Measurements from ENCODE around the gene PRR36.

GRCh38 chr19:7917267-7918061 lies 43.3 kb upstream of the PRR36 start:
- peak; percentile 55; the same call in 1 of the 2 replicates for TF ChIP-seq CTCF (conservative IDR thresholded peaks at IDR 0.05)
- 0 out of 2 replicates have a peak, but pooled peaks have one; percentile 20 for TF ChIP-seq EZH2 (IDR thresholded peaks at IDR 0.05; ENCODE audit: low read depth)
